Central memory CD8-positive, alpha-beta T cell (primary cell): ENCODE measurements around the gene HNRNPUL1.

Source experiments
- ATAC-seq: fragments of 150-1000 bp; cut with Tn5 transposase; replicated peaks from 2 replicates; pipeline ENCODE4 v1.10.0; 2022; ENCODE audit warnings: mild to moderate bottlenecking, moderate FRiP score, moderate number of reproducible peaks; ENCODE audit not compliant: poor library complexity, severe bottlenecking; ENCODE audit errors: extremely low read depth
- DNase-seq, 2 donors: peaks; one replicate each; pipeline ENCODE4 v3.0.0; 2021; ENCODE audit warnings: low spot score in 2 of 2
- H3K27ac Mint-ChIP-seq: one replicate; pipeline ENCODE4 v1.8.0; 2022; ENCODE audit warnings: low read depth, mild to moderate bottlenecking, moderate library complexity, mixed read lengths
- H3K27me3 Mint-ChIP-seq: one replicate; pipeline ENCODE4 v1.8.0; 2022; ENCODE audit warnings: mixed read lengths
- H3K36me3 Mint-ChIP-seq: one replicate; pipeline ENCODE4 v1.8.0; 2022; ENCODE audit warnings: mild to moderate bottlenecking, moderate library complexity, mixed read lengths; ENCODE audit not compliant: insufficient read depth
- H3K4me1 Mint-ChIP-seq: one replicate; pipeline ENCODE4 v1.8.0; 2022; ENCODE audit warnings: mixed read lengths
- H3K4me3 Mint-ChIP-seq: one replicate; pipeline ENCODE4 v1.8.0; 2022; ENCODE audit warnings: mild to moderate bottlenecking, moderate library complexity, mixed read lengths
- H3K9me3 Mint-ChIP-seq: one replicate; pipeline ENCODE4 v1.8.0; 2022; ENCODE audit warnings: mixed read lengths

HNRNPUL1 gene

DNA sequence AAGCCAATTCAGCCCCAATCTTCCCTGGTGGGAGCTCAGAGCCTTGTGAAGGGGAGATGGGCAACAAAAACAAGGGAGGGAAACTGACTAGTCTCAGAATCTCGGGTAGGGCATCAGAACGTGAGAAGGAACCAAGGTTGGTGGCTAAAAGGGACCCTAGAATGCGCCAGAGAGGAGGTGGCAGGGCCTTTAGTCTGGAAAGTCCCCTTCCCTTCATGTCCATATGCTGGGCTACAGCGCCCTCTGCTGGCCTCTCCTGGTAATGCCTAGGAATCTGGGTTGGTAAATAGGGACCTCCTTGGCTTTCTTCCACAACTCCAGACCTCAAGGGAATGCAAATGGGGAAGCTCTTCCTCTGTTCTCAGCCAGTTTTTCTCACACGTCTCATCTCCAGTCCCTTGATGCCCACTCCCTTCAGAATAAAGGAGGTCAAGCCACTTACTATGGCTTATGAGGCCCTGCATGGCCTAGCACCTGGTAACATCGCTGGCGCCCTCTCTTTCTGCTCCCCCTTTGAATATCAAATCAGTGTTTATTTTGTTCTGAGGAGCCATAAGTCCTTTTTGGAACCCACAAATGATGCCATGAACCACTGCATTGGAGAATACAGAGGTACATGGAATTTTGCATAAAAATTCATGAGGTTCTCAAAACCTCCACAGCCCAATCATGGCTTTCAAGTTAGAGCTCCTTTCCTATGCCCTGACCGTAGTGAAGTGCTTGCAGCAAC is 44.4 kb downstream of the HNRNPUL1 start:
- ATAC-seq = peak; percentile 65
- H3K9me3 Mint-ChIP-seq = no peaks in the 10 kb centered on the region
- H3K36me3 Mint-ChIP-seq = peaks cover 82% of the 10 kb centered on the region
- H3K4me3 Mint-ChIP-seq = peak overlapping the region; percentile 94
- no peaks in the 10 kb centered on the region for H3K27me3 Mint-ChIP-seq
- DNase-seq = peak; percentile 92 to 99
- H3K4me1 Mint-ChIP-seq = peaks cover 87% of the 10 kb centered on the region
- peak overlapping the region; percentile 98 for H3K27ac Mint-ChIP-seq

DNA sequence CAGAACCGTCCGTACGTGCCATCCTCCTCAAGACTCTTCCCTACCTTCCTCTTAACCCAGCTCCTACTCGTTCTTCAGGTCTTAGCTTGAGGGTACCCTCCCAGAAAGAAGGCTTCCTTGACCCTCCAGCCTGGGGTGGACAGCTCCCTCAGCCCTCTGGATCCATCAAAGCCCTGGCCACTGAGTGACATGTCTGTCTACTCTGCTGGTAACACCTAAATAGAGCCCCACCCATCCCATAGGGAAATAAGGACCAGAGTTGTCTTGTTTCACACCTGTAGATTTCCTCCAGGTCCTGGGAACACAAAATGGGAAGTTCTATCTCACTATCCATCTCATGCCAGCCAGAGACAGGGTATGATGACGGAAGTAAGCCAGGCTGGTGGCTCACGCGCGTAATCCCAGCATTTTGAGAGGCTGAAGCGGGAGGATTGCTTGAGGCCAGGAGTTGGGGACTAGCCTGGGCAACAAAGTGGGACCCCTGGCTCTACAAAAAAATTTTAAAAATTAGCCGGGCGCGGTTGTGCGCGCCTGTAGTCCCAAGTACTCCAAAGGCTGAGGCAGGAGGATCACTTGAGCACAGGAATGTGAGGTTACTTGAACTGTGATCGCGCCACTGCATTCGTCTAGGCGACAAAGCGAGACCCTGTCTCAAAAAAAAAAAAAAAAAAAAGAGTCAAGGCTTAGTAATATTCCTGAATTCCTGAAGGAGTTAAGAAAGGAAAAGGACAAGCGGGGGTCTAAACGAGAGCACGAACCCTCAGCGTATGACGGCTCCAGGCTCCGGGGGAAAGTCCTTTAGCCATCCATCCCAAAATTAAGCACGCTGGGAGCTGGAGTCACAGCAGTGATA is 45.2 kb downstream of the HNRNPUL1 start:
- ATAC-seq = no peak
- Mint-ChIP-seq H3K36me3 (peaks cover 82% of the 10 kb centered on the region), H3K4me1 (peaks cover 81% of the 10 kb centered on the region), H3K4me3 (peak overlapping the region; percentile 94), H3K27ac (peak overlapping the region; percentile 98), H3K9me3 (no peaks in the 10 kb centered on the region), H3K27me3 (no peaks in the 10 kb centered on the region)
- no peak for DNase-seq

DNA sequence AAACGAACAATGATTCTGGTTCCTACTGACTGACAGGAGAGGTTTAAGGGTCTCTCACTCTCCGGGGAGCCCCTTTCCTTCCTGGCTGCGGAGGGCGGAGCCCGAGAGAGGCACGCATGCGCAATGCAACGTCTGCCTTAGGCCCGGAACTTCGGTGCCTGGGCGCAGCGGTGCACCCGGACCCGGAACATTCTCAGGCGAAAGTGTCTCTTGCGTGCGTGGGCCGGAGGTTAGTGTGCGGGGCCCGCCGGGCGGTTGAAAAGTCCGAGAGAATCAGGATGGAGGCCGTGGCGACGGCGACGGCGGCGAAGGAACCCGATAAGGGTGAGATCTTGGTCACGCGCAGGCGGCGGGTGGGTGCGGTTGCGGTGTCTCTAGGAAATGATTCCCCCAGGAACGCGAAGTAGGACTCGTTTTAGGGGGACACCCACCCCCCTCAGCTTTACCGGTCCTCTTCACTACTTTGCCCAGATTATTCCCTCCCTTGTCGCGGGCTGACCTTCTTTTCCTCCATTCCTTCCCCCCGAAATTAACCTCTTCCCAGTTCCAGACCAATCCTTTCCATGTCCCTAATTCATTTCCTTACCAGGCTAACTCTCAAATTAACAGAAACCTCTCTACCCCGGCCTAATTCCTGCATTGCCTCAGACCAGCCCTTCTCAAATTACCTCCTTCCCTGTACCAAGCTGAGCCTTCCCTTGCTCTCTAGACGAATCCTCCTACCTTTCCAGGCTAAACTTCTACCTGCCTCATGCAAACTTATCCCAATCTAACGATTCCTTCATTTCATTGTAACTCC is 46.1 kb downstream of the HNRNPUL1 start, which contains the start of gene CCDC97:
TSS of gene CCDC97 (plus strand) at position 140 of the 799 bp plus-strand sequence. CDS start at position 279, 139 bp downstream.
- peak within 1 kb of the TSS; percentile 98 for H3K27ac Mint-ChIP-seq
- H3K36me3 Mint-ChIP-seq = peaks cover 78% of the 10 kb centered on the region
- ATAC-seq (peak; percentile 45), DNase-seq (peak; percentile 86 to 88)
- H3K4me1 Mint-ChIP-seq = peaks cover 73% of the 10 kb centered on the region
- H3K9me3 Mint-ChIP-seq = no peaks in the 10 kb centered on the region
- no peaks in the 10 kb centered on the region for H3K27me3 Mint-ChIP-seq
- H3K4me3 Mint-ChIP-seq = peak within 1 kb of the TSS; percentile 94

DNA sequence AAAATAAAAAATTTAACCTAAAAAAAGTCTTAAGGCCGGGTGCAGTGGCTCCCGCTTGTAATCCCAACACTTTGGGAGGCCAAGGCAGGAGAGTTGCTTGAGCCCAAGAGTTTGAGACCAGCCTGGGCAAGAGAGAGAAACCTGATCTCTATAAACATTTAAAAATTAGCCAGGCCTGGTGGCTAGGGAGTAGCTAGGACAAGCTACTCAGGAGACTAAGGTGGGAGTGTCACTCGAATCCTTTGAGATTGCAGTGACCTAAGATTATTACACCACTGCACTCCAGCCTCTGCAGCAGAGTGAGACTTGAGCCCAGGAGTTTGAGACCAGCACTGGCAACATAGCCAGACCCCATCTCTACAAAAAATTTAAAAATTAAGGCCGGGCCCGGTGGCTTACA is 46.9 kb downstream of the HNRNPUL1 start:
- H3K27ac Mint-ChIP-seq = peak overlapping the region; percentile 98
- H3K27me3 Mint-ChIP-seq = no peaks in the 10 kb centered on the region
- H3K4me1 Mint-ChIP-seq = peaks cover 67% of the 10 kb centered on the region
- H3K9me3 Mint-ChIP-seq = no peaks in the 10 kb centered on the region
- peaks cover 80% of the 10 kb centered on the region for H3K36me3 Mint-ChIP-seq
- no peak for ATAC-seq
- DNase-seq = no peak
- peak overlapping the region; percentile 94 for H3K4me3 Mint-ChIP-seq

DNA sequence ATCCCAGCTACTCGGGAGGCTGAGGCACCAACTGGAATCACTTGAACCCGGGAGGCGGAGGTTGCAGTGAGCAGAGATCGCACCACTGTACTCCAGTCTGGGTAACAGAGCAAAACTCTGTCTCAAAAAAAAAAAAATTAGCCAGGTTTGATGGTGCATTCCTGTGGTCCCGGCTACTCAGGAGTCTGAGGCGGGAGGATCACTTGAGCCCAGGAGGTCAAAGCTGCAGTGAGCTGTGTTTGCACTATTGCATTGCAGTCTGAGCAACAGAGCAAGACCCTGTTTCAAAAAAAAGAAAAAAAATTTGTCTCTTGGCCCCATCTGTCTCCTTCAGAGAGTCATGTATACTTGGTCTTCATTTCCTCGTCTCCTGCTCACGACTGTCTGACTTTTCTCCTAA is 47.4 kb downstream of the HNRNPUL1 start:
- DNase-seq = no peak
- H3K27ac Mint-ChIP-seq = peak overlapping the region; percentile 98
- H3K4me1 Mint-ChIP-seq = peaks cover 66% of the 10 kb centered on the region
- H3K4me3 Mint-ChIP-seq = peak overlapping the region; percentile 94
- no peaks in the 10 kb centered on the region for H3K27me3 Mint-ChIP-seq
- peaks cover 82% of the 10 kb centered on the region for H3K36me3 Mint-ChIP-seq
- no peak for ATAC-seq
- H3K9me3 Mint-ChIP-seq = no peaks in the 10 kb centered on the region

DNA sequence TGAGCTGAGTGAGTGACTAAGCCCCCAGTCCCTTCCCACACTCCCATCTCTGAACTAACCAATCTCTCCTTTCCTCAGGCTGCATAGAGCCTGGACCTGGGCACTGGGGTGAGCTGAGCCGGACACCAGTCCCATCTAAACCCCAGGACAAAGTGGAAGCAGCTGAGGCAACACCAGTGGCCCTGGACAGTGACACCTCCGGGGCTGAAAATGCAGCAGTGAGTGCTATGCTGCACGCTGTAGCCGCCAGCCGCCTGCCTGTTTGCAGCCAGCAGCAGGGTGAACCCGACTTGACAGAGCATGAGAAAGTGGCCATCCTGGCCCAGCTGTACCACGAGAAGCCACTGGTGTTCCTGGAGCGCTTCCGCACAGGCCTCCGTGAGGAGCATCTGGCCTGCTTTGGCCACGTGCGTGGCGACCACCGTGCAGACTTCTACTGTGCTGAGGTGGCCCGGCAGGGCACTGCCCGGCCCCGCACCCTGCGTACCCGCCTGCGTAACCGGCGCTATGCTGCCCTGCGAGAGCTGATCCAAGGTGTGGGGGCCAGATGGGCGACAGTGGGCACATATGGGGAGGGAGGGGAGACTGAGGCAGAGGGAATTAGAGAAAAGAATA is 52.2 kb downstream of the HNRNPUL1 start:
- peaks cover 34% of the 10 kb centered on the region for H3K4me1 Mint-ChIP-seq
- no peaks in the 10 kb centered on the region for H3K27me3 Mint-ChIP-seq
- H3K27ac Mint-ChIP-seq = peak overlapping the region; percentile 56
- DNase-seq = no peak
- no peak for ATAC-seq
- H3K4me3 Mint-ChIP-seq = no peak overlapping the region
- peaks cover 82% of the 10 kb centered on the region for H3K36me3 Mint-ChIP-seq
- no peaks in the 10 kb centered on the region for H3K9me3 Mint-ChIP-seq

DNA sequence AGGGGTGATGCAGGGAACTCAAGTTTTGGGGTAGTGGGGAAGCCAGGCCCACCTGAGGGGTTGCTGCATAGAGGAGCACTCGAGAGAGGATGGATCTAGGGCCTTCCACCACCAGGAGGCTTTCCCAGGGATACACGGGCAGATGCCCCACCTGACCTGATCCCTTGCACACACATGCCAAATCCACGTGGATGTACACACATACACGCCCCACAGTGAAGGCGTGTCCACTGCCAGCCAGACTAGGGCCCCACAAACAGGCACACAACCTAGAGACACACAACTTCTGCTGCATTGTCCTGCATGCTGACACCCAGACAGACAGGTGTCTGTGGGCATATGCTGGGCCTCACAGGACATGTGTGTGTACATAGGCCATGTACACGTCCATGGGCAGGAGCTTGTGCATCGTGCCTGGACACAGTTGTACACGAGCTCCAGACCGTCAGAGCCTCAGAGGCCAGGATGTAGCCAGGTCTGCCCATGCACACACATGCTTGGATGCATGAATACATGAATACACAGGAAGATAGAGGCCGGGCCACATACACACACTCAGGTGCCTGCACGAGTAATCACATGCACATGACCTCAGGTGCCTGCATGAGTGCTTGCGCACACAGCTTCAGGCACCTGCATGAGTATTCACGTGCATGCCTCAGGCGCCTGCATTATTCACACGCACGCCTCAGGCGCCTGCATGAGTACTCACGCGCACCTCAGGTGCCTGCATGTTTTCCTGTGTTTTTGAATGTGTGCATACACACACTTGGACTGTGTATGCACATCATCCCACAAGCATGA is 54.7 kb downstream of the HNRNPUL1 start:
- Mint-ChIP-seq H3K27me3 (no peaks in the 10 kb centered on the region), H3K9me3 (no peaks in the 10 kb centered on the region), H3K36me3 (peaks cover 72% of the 10 kb centered on the region), H3K27ac (peak overlapping the region; percentile 56), H3K4me3 (no peak overlapping the region), H3K4me1 (peaks cover 27% of the 10 kb centered on the region)
- ATAC-seq (peak; percentile 12), DNase-seq (no peak)

DNA sequence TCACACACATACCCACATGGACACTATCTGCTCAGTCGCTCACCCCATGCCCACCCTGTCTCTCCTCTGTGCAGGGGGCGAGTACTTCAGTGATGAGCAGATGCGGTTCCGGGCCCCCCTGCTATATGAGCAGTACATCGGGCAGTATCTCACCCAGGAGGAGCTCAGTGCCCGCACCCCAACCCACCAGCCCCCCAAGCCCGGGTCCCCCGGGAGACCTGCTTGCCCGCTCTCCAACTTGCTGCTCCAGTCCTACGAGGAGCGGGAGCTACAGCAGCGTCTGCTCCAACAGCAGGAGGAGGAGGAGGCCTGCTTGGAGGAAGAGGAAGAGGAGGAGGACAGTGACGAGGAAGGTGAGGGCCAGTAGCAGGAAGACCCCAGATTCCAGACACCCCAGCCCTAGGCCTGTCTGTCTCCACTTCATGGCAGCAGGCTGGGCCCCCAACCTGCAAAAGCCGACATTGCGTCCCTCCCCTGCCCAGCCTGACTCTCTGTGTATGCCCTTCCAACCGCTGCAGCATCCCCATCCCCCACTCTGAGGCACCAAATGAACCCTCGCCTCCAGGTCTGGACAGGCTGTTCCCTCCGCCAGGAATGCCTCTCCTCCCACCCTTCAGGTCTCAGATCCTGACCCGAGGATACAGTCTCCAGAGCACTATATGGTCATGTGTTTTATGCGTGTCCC is 55.5 kb downstream of the HNRNPUL1 start:
- Mint-ChIP-seq H3K36me3 (peaks cover 71% of the 10 kb centered on the region), H3K4me3 (no peak overlapping the region), H3K27ac (peak overlapping the region; percentile 56), H3K4me1 (peaks cover 30% of the 10 kb centered on the region), H3K9me3 (no peaks in the 10 kb centered on the region), H3K27me3 (no peaks in the 10 kb centered on the region)
- no peak for DNase-seq
- ATAC-seq = no peak

DNA sequence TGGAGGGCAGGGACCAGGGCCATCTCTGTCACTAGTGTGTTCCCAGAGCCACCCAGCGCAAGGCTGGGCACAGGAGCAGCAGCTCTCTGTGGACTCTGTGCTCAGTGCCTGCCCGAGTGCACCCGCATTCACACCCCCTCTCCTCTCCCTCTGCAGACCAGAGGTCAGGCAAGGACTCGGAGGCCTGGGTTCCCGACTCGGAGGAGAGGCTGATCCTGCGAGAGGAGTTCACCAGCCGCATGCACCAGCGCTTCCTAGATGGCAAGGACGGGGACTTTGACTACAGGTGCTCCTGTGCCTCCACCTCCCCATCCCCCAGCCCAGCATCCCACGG is 56.0 kb downstream of the HNRNPUL1 start:
- Mint-ChIP-seq H3K9me3 (no peaks in the 10 kb centered on the region), H3K36me3 (peaks cover 76% of the 10 kb centered on the region), H3K4me3 (no peak overlapping the region), H3K4me1 (peaks cover 35% of the 10 kb centered on the region), H3K27ac (peak overlapping the region; percentile 56), H3K27me3 (no peaks in the 10 kb centered on the region)
- ATAC-seq (no peak), DNase-seq (no peak)

DNA sequence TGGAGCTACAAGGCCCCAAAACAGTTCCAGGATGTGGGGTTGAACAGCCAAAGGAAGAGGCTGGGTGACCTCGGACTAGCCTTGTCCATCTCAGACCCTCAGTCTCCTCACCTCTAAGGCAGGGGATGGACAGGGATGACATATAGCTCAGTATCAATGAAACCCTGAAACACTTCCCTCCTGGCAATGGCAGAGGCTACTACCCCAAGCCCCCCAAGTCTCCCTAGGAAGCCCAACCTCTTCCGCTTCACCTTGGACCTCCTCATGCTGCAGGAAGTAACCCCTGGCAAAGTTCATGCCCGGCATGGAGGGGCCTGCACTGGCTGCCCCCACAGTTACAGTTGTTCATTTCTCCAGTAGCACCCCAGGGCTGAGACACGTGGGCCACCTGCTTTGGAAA is 56.4 kb downstream of the HNRNPUL1 start:
- Mint-ChIP-seq H3K36me3 (peaks cover 77% of the 10 kb centered on the region), H3K4me1 (peaks cover 39% of the 10 kb centered on the region), H3K27me3 (no peaks in the 10 kb centered on the region), H3K9me3 (no peaks in the 10 kb centered on the region), H3K4me3 (no peak overlapping the region), H3K27ac (no peak overlapping the region)
- no peak for ATAC-seq
- no peak for DNase-seq

DNA sequence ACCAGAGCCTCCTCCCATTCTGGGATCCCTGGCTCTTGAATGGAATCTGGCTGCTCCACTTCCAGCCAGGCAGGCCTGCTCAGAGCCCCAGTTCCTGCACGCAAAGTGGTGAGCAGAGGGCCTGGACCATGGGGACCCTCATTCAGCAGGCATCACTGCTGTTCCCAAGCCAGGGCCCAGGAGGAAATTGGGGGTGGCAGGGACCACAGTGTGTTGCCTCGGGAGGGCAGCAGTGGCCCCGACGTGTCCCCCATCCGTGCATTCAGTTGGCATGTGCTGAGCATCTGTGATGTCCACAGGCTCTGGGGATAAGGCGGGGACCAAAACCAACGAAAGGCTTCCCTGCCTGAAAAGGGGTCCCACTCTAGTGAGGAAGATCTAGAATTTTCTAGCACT is 57.0 kb downstream of the HNRNPUL1 start:
- peak overlapping the region; percentile 41 for H3K27ac Mint-ChIP-seq
- no peak overlapping the region for H3K4me3 Mint-ChIP-seq
- H3K9me3 Mint-ChIP-seq = no peaks in the 10 kb centered on the region
- peaks cover 41% of the 10 kb centered on the region for H3K4me1 Mint-ChIP-seq
- DNase-seq (no peak), ATAC-seq (no peak)
- H3K36me3 Mint-ChIP-seq = peaks cover 72% of the 10 kb centered on the region
- no peaks in the 10 kb centered on the region for H3K27me3 Mint-ChIP-seq
